Amniotic stem cell (primary cell): ENCODE data around the gene CRHBP.
"Not testable (repeated sequence)": the region's sequence is repeated elsewhere in the genome, so short reads cannot be mapped to it uniquely, and the experiment has no call there.

Source experiments
- DNase-seq: peaks from one replicate; lab custom pipeline; 2025; lab: John Stamatoyannopoulos, UW

Gene CRHBP

GRCh38 chr5:76952795-76953536 lies at the start of gene CRHBP:
TSS of gene CRHBP (plus strand) at chr5:76953045. CDS start at chr5:76953135, 90 bp downstream.
- DNase-seq, result no peak

- DNase-seq, result no peak
Measured at GRCh38 chr5:76908166-76908565, 44.7 kb upstream of the CRHBP start.

GRCh38 chr5:76910344-76910933 lies 42.4 kb upstream of the CRHBP start:
- not testable (repeated sequence) for DNase-seq

DNA sequence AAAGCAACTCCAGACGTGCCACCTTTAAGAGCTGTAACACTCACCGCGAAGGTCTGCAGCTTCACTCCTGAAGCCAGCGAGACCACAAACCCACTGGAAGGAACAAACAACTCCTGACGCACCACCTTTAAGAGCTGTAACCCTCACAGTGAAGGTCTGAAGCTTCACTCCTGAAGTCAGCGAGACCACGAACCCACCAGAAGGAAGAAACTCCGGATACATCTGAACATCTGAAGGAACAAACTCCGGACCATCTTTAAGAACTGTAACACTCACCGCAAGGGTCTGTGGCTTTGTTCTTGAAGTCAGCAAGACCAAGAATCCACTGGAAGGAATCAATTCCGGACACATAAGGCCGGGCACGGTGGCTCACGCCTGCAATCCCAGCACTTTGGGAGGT lies 38.2 kb upstream of the CRHBP start:
- not testable (repeated sequence) for DNase-seq

- no peak for DNase-seq
Measured at GRCh38 chr5:76918539-76918938, 34.3 kb upstream of the CRHBP start.

GRCh38 chr5:76920491-76920890 lies 32.4 kb upstream of the CRHBP start:
- DNase-seq, result no peak

DNA sequence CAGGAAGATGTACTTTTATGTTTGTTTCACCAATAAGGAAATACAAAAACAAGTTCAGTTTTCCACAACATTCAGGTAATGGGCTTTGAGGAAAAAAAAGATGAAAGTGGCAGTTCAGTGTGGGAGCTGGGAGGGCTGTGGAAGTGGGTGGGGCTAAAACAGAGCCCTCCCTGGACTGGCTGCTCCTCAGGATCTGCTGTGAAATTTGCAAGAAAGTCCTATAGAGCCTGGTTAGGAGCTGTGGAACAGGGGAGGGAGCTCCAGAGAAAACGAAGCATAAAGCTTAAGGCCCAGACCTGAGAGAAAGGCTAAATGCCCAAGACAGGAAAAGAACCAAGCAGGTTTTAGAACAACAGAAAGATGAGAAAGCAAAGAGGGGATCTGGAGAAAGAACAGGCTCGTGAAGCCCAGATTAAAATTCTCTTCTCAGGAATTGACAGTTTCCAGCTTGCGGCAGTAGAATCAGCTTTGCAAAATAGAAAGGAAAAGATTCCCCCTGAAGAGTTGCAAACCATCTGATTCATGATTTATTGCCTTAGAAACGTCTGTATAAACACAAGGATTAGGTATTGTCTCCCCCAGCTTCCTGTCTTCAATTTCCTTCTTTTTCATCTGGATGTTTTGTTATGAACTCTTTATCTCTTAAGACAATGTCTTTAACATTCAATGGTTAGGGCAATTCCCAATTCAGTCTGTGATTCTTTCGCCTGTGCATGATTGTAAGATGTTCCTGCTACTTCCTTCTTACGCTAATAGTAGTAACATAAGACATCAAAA lies 26.3 kb upstream of the CRHBP start:
- DNase-seq, result no peak

DNA sequence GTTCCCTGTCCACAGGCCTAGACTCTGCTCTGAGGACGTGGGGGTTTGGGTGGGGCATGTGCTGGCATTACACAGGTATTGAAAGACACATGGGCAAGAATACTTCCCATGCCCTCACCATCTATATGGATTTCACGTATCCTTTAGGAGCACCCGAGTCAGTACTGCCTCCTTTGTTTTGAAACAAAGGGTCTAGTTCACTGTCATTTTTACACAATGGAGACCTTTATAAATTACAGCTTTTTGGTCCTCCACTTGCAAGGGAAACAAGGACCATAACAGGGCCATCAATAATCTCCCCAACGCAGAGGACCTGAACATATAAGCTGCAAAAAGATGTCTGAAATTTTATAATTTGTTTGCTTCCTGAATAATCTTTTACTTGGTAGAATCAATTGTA lies 24.9 kb upstream of the CRHBP start:
- DNase-seq, result no peak

- DNase-seq, result no peak
Measured at GRCh38 chr5:76930083-76930482, 22.8 kb upstream of the CRHBP start.

- DNase-seq, result no peak
Measured at GRCh38 chr5:76938177-76938576, 14.7 kb upstream of the CRHBP start.

DNA sequence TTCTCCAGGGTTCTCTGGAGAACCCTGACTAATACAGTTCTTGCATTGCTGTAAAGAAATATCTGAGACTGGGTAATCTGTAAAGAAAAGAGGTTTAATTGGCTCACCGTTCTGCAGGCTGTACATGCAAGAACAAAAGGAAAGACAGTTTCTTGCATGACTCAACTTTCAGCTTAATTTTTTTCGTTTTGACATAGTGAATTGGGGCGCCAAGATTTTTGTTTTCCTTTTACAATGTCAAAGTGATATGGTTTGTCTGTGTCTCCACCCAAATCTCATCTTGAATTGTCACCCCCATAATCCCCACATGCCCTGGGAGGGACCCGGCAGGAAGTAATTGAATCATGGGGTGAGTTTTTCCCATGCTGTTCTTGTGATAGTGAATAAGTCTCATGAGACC lies 11.8 kb upstream of the CRHBP start:
- DNase-seq, result no peak

- no peak for DNase-seq
Measured at GRCh38 chr5:76941442-76941841, 11.4 kb upstream of the CRHBP start.

DNA sequence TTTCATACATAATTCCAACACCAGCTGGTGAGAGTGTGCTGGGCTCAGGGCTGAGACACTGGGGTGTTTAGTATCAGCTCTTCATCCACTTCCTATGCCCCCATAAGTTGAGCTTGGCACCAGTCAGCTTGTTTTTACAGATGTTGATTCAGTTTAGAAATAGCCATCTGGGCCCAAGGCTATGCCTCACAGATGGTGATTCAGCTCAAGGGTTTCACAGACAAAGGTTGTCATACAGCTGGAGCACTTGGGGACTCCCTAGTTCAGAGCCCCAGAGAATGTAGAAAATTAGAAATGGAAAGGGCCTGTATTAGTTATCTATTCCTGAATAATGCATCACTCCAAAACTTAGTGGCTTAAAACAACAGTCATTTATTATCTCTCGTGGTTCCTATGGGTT lies 10.3 kb upstream of the CRHBP start:
- DNase-seq, result no peak

DNA sequence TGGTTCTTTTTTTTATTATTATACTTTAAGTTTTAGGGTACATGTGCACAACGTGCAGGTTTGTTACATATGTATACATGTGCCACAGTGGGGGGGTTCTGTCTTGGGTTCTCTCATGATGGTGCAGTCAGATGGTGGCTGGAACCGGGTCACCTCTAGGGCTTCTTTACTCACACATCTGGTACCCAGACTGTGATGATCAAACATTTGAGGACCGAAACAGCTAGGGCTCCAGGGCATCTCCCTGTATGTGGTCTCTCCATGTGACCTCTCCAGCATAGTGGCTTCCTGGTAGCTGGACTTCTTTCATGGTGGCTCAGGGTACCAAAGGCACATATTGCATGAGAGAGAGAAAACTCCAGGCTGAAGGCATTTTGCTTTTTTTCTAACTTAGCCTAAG lies 9.8 kb upstream of the CRHBP start:
- no peak for DNase-seq

GRCh38 chr5:76944638-76945037 lies 8.2 kb upstream of the CRHBP start:
- no peak for DNase-seq

- DNase-seq, result not testable (repeated sequence)
Measured at GRCh38 chr5:76945238-76945637, 7.6 kb upstream of the CRHBP start.

GRCh38 chr5:76946090-76946489 lies 6.8 kb upstream of the CRHBP start:
- DNase-seq, result no peak

DNA sequence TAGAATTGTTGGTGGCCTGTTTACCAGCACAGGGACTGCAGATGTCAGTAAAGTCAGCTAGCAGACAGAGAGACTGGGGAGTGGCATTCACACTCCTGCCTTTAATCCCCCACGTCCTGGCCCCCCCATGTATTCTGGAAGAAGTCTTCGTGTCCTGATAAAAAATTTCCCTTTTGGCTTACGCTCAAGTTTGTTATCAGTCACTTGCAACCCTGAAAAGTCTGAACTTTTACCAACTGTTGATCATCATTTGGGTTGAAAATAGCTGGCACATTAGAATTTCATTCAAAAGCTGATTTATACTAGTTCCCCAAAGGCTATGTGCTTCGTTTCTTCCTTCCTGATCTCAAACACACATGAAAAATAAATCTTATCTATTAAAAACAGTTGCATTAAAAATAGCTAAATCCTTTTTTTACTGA lies 5.8 kb upstream of the CRHBP start:
- DNase-seq, result no peak

DNA sequence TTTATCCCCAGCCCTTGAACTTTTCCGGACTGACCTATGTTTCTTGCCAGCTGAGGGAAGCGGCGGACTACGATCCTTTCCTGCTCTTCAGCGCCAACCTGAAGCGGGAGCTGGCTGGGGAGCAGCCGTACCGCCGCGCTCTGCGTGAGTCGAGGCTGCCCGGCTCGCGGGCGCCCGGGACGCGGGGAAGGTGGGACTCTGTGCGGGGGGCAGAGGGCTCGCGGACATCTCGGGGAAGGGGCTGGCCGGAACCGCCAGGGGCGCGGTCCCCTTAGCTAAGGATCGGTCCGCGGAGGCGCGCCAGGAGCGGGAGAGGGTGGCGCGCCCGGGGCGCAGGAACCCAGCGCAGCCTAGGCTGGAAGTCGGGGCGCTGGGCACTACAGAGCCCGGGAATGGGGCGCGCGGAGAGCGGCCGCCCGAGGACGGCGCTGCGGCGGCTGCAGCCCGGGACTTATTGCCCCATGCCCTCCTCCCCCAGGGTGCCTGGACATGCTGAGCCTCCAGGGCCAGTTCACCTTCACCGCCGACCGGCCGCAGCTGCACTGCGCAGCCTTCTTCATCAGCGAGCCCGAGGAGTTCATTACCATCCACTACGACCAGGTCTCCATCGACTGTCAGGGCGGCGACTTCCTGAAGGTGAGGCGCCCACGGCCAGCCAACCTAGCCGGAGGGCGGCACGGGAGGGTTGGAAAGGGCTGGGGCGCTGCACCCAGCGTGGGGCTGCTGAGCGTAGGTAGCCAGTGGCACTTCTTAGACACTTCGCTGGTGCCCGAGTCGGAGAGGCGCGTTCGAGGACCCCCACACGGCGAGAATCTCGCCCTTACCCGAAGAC lies 922 bp downstream of the CRHBP start:
- DNase-seq, result no peak

DNA sequence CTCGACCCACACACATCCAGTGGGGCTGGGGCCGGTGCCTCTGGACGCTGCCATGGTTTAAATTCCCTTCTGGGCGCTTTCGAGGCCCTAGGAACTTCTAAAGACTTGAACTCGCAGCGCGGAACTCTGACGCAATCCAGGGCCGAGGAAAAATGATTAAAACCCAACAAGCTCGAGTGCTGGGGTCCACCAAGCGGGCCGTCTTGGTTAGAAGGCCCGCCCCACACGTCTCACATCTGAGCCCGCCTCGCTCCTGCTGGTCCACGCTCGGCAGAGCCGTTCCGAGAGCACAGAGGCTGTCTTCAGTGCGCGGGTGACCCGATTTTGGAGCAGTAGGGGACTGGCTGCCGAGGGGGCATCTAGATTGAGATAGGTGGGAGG lies 1.5 kb downstream of the CRHBP start:
- no peak for DNase-seq

DNA sequence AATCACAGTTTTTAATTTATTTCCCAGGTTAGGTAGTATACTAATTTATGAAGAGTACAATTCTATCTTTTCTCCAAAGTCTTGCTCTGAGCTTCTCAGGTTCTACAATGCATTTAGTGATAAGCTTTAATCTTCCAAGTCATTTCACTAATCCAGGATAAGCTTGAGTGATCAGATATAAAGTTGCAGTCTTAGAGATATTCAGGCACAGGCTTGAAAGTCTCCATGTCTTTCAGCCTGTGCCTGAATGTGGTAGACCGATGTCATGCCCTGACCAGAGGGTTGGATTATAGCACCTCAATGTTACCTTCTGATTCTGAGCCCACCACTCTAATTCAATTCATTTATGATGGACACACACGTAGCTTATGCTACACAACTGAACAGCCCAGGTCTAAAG lies 3.2 kb downstream of the CRHBP start:
- no peak for DNase-seq
